H1 (cell line): ENCODE data around the gene USP36. TPM values are rescaled to one million over a fixed set of nuclear protein-coding genes. Genes with fewer than 3 reads are reported as not detected.

ENCODE experiments used
- ATF2 ChIP-seq: IDR thresholded peaks from 2 replicates; pipeline ENCODE4 v1.6.1; 2012; ENCODE audit warnings: low read length, inconsistent platforms
- CHD7 ChIP-seq: fragments of 300-600 bp; sonication (generic); IDR thresholded peaks from 2 replicates; pipeline ENCODE4 v1.7.1; 2012; ENCODE audit warnings: low read length, moderate library complexity, mild to moderate bottlenecking, inconsistent platforms; ENCODE audit not compliant: insufficient replicate concordance
- CTBP2 ChIP-seq: IDR thresholded peaks from 2 replicates; pipeline ENCODE4 v1.7.0; 2011; ENCODE audit warnings: borderline replicate concordance, mild to moderate bottlenecking, moderate library complexity, mixed read lengths, low read length; ENCODE audit not compliant: insufficient read depth, insufficient read length
- GTF2F1 ChIP-seq: IDR thresholded peaks from 2 replicates; pipeline ENCODE4 v1.6.1; 2012; ENCODE audit warnings: low read depth, low read length, improper control_type of control experiment, borderline replicate concordance
- RXRA ChIP-seq: IDR thresholded peaks from 2 replicates; pipeline ENCODE4 v1.6.1; 2011; ENCODE audit warnings: low read depth, mild to moderate bottlenecking, low read length, moderate library complexity; ENCODE audit not compliant: insufficient read depth
- SIRT6 ChIP-seq: IDR thresholded peaks from one replicate; pipeline ENCODE4 v1.7.1; 2012; ENCODE audit warnings: low read length, inconsistent platforms
- TAF1 ChIP-seq: IDR thresholded peaks from 2 replicates; pipeline ENCODE4 v1.6.1; 2011; ENCODE audit warnings: mild to moderate bottlenecking, low read depth, low read length
- polyA plus RNA-seq, 7 experiments: library from polyadenylated mRNA; depleted of rRNA in 3 of 7; stranded (reverse) in 5 of 7; unstranded in 2 of 7; fragments of >200 nt in 5 of 7; fragments of 200-250 nt in 2 of 7; gene quantifications; 1 replicate in 5 of 7; 2 replicates in 1 of 7; 4 replicates in 1 of 7; pipeline versions ENCODE4 v1.2.1 to v1.2.3, GENCODE V29; 2011 to 2013; ENCODE audit warnings: missing spikeins in 2 of 7, mixed read lengths in 2 of 7
- total RNA-seq: library from RNA; stranded (reverse); fragmentation: NEBNext Ultra II Directional; extraction: Animal tissue kit (Norgen Biotek cat#: 25700); gene quantifications from 2 replicates; pipeline ENCODE4 v1.2.1, GENCODE V29; 2021

The USP36 gene
- total and polyA plus RNA-seq, 2 of the 8 experiments (the other 6 are each of a cell fraction or from before 2014, with no cell fraction given) = 40.7 to 67.7 TPM

GRCh38 chr17:78753316-78754250 is 87.0 kb downstream of the USP36 start (continued):
- no peak for TF ChIP-seq ATF2
- TF ChIP-seq CTBP2 = no peak
- TF ChIP-seq TAF1 = no peak
- TF ChIP-seq CHD7 = no peak
- no peak for TF ChIP-seq RXRA
- TF ChIP-seq GTF2F1 = no peak
- no peak for TF ChIP-seq SIRT6
- TF ChIP-seq, all 59 proteins: peak for 0
